Panc1 (cell line): ENCODE data around the gene KLHDC8A.

Source experiments
- TCF7L2 ChIP-seq: IDR thresholded peaks from 2 replicates; pipeline ENCODE4 v1.6.1; 2011; ENCODE audit warnings: mild to moderate bottlenecking, low read depth, low read length, inconsistent platforms
- TF ChIP-seq, protein P1 (sequence below): fragments of 450-650 bp; IDR thresholded peaks from 2 replicates; pipeline ENCODE4 v1.5.1; 2017; ENCODE audit warnings: mild to moderate bottlenecking

DNA sequence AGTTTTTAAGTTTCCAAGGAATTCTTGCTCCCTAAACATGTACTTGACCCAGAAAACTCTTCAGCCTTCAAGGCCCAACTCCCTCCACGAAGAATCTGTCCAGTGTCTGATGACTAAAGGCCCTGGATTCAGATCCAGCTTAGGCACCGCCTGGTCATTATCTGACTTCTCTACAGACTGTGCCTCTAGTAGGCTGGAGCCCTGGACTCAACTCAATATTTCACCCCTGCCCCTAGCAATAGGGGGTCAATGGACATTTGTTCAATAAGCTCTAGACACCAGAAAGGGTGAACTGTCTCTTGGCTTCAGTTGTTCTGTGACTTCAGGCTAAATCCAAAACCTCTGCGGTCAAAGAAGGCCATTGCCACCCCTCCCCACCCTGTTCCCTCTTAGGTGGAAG lies 69.6 kb downstream of the KLHDC8A start:
- TF ChIP-seq, protein P1, sequence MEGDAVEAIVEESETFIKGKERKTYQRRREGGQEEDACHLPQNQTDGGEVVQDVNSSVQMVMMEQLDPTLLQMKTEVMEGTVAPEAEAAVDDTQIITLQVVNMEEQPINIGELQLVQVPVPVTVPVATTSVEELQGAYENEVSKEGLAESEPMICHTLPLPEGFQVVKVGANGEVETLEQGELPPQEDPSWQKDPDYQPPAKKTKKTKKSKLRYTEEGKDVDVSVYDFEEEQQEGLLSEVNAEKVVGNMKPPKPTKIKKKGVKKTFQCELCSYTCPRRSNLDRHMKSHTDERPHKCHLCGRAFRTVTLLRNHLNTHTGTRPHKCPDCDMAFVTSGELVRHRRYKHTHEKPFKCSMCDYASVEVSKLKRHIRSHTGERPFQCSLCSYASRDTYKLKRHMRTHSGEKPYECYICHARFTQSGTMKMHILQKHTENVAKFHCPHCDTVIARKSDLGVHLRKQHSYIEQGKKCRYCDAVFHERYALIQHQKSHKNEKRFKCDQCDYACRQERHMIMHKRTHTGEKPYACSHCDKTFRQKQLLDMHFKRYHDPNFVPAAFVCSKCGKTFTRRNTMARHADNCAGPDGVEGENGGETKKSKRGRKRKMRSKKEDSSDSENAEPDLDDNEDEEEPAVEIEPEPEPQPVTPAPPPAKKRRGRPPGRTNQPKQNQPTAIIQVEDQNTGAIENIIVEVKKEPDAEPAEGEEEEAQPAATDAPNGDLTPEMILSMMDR = no peak
- TF ChIP-seq TCF7L2 = no peak
